Fibroblast of skin of right biceps (primary cell): ENCODE data around the gene THAP10.
A peak's percentile ranks its signal among the peaks of the same experiment; 100 is the strongest.
"Not testable (repeated sequence)": the region's sequence is repeated elsewhere in the genome, so short reads cannot be mapped to it uniquely, and the experiment has no call there.

Experiments used
- DNase-seq: peaks from one replicate; pipeline ENCODE4 v3.0.0-alpha.2; 2013

Gene THAP10

DNA sequence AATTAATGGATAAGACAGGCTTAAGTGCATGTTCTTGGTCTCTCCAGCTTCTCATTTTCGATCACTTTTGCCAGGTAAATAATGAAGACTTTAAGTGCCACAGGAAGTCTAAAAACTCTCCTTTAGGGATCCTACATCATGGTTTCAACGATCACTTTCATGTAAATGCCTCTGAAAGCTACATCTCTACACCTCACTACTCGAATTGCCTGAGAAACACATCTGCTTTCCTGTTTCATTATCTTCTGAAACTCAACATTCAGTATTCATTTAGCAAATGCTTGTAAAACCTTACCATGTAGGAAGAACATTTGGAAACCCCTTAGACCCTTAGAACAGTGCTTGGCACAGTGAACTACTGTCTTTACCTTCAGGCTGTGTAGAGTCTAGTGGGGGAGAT is 16.2 kb downstream of the THAP10 start:
- DNase-seq, result no peak

DNA sequence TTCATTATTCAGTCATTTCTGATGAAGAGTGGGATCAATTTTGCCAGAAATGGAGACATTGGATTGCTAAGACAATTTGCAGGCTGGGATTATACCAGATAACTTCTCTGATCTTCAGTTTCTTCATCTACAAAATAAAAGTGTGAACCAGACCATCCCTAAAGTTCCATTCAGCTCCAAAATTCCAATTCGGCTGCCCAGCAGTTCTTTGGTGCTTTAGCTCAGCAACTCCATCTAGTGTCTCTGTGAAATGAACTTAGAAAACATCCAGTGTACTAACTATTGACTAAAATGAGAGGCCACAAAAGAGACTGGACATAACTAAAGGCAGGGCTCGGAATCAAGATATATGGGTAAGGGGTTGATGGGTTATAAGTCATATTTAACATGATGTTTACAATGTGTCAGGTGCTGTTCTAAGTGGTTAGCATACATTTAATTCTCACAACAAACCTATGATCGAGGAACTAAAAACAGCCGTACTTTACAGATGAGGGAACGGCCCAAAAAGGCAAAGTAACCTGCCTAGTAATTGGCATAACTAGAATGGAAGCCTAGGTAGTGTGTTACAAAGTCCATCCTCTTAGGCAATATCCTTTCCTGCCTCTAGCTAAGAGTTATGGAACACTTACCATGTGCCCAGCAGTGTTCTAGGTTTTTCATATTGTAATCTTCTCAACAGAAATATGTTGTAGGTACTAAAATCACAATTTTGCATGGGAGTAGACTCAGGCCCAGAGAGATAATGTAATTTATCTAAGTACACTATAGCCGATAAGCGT is 17.0 kb downstream of the THAP10 start:
- peak; percentile 51 for DNase-seq

DNA sequence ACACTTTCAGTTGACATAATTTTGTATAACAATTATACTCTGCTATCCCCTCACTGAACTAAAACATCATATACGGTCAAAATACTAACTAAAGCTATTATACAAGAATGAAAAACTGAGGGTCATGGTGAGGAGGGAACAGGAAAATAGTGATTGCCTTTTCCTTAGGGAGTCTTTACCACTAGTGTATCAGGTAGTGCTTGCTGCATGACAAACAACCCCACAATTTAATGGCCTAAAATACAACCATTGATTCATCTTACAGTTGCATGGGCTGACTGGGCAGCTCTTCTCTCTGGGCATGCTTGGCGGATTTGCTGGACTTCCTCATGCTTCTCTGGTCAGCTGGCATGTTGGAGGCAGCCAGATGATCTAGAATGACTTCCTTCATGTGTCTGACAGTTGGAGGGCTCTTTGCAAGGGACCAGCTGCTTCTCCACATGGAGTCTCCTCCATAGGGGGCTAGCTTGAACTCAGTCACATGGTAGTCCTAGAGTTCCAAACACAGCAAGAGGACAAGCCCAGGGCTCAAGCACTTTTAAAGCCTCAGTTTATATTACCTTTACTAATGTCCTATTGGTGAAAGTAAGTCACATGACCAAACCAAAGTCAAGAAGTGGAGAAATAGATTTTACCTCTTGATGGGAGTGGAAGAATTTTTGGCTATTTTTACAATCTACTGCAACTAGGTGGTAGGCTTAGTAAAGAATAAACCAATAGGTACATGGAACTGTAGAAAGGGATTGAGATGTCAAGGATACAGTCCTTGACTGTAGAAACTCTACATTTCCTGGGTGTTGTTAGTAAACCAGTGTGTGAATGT is 18.8 kb downstream of the THAP10 start:
- DNase-seq, result no peak

DNA sequence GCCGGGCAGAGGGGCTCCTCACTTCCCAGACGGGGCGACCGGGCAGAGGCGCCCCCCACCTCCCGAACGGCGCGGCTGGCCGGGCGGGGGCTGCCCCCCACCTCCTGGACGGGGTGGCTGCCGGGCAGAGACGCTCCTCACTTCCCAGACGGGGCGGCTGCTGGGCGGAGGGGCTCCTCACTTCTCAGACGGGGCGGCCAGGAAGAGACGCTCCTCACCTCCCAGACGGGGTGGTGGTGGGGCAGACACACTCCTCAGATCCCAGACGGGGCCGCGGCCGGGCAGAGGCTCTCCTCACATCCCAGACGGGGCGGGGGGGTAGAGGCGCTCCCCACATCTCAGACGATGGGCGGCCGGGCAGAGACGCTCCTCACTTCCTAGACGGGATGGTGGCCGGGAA is 20.7 kb downstream of the THAP10 start:
- DNase-seq, result not testable (repeated sequence)

DNA sequence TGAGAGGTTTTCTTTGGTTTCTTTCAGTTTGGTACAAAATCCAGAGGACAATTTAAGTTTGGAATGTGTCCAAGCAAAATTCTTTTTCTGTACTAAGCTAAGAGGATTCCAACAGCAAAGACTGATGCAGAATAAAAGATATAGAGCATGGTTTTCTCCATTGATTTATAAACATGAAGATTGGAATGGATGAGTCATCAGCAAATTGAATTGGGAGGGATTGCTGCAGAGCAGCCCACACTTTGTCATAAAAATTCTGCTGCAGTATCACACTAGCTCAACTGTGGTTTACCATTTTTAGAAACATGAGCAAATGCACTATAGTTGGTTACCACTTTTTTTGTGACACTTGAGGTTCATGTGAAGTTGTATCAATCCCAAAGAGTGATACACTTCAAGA is 22.2 kb downstream of the THAP10 start:
- DNase-seq, result peak; percentile 91

DNA sequence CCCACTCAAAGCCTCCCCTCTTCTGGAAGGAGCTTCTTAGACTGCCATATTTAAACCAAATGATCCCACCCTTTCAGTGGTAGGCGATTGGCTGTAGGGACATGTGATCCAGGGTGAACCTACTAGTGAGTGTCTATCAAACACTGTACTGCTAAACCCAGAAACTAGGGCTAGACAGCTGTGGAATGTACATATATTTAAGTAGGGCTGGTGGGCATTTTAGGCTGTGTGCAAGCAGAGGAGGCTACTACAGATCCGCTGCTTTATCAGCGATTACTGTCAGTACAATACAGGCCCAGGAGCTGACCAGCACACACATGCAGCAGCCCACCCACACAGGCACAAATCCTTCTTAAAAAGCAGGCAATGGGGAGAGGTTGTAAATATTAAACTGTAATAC is 22.9 kb downstream of the THAP10 start:
- no peak for DNase-seq

DNA sequence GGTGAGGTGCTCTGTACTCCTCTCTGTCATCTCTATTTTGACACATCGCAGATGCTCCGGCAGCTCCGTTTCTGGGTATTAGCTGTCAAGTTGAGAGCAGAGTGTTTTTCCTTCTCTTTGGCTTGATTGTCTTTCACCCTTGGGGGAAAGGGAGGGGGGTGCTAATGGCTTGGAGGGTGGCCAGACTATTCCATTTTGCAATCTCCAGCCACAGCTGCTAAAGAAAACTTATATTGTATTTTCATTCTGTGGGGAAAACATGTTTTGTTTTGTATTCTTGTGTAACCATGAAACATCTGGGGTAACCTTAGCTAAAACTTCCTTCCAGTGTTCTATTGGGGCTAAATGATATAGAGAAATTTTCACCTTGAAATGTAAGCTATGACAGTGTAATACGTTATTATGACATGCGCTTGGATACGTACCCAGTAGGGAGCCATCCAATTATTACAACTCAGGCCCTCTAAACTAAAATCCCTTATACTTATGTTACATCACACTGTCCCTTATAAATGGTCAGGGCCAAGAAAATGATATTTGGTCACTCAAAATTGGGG is 24.2 kb downstream of the THAP10 start:
- peak; percentile 75 for DNase-seq

DNA sequence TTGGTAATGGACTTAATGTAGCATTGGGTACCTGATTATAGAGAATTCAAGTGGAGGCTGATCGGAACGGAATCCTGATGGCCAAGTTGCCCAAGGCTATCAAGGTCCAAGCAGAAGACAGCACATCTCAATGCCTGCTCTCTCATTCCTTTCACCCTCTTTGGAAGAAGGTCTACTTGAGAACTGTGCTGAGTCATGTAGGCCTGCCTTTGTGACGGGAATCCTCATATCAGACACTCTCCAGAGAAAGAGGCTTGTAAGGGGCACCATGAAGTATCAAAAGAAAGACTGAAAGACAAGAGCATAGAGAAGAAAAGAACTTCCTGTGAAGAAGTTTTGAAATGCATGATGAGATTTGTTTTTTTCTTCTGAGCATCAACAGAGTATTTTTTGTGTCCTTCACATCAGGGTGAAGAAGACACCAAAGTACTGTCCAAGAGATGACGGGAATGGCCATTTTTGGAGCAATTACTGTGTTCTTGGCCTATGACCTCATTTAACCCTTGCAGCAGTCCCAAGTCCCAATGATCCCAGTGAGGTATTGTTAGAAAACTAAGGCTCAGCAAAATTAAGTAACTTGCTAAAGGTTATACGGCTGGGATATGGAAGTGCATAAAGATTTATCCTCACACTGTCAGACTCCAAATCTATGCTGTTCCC is 25.1 kb downstream of the THAP10 start:
- peak; percentile 20 for DNase-seq

DNA sequence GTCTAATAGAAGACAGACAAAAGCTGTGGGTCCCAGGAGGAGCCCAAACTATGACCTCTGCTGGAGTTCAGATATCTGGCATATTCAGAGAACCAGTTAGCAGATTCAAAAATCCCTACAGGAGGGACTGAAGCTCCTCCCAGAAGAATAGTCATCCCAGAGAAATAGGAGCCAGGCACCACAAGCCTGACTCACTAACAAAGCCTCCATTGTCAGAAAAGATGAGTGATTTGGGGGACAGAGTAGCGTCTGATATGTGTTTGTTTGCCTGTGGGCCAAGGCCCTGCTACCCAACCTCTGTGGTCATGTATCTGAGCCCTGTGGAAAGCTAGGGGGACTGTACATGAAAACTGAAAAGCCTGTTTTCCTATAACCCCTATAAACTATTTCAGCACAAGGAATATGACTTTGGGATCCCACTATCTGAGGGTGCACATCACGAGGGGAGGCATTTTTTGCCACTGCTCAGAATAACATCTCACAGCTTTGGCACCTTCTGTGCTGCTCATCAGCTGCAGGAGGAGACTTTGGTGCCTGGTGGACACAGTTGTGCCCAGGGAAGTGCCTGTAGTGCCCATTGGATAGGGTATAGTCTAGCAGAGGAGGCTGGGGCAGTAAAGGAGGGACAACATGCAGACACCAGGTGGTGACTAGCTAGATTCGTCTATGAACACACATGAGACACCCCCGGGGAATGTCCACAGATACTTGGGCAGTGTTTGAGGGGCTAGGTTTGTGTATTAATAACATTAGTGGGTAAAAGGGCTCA is 28.6 kb downstream of the THAP10 start:
- peak; percentile 92 for DNase-seq

DNA sequence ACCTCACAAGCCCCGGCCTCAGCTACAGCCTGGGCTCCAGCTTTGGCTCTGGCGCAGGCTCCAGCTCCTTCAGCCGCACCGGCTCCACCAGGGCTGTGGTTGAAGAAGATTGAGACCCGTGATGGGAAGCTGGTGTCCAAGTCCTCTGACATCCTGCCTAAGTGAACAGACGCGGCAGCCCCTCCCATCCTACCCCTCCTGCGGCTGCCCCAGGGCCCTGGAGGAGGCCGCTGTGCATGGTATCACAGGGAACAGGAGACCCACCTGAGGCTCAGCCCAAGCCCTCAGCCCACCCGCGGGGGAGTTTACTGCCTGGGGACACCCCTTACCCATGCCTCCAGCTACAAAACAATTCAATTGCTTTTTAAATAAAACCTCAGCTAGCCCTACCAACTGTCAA is 32.2 kb downstream of the THAP10 start:
- no peak for DNase-seq

DNA sequence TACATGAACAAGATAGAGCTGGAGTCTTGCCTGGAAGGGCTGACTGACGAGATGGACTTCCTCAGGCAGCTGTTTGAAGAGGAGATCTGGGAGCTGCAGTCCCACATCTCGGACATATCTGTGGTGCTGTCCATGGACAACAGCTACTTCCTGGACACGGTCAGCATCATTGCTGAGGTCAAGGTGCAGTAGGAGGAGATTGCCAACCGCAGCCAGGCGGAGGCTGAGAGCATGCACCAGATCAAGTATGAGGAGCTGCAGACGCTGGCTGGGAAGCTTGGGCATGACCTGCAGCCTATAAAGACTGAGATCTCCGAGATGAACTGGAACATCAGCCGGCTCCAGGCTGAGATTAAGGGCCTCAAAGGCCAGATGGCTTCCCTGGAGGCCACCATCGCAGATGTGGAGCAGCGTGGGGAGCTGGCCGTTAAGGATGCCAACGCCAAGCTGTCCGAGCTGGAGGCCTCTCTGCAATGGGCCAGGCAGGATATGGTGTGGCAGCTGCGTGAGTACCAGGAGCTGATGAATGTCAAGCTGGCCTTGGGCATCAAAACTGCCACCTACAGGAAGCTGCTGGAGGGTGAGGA is 32.8 kb downstream of the THAP10 start:
- no peak for DNase-seq

DNA sequence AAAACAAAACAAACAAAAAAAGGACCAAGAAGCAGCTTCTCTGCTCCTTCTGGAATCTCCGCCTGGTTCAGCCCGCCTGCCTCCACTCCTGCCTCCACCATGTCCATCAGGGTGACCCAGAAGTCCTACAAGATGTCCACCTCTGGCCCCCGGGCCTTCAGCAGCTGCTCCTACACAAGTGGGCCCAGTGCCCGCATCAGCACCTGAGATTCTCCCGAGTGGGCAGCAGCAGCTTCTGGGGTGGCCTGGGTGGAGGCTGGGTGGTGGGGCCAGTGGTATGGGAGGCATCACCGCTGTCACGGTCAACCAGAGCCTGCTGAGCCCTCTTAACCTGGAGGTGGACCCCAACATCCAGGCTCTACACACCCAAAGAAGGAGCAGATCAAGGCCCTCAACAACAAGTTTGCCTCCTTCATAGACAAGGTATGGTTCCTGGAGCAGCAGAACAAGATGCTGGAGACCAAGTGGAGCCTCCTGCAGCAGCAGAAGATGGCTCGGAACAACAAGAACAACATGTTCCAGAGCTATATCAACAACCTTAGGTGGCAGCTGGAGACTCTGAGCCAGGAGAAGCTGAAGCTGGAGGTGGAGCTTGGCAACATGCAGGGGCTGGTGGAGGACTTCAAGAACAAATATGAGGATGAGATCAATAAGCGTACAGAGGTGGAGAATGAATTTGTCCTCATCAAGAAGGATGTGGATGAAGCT is 33.5 kb downstream of the THAP10 start:
- DNase-seq, result not testable (repeated sequence)

DNA sequence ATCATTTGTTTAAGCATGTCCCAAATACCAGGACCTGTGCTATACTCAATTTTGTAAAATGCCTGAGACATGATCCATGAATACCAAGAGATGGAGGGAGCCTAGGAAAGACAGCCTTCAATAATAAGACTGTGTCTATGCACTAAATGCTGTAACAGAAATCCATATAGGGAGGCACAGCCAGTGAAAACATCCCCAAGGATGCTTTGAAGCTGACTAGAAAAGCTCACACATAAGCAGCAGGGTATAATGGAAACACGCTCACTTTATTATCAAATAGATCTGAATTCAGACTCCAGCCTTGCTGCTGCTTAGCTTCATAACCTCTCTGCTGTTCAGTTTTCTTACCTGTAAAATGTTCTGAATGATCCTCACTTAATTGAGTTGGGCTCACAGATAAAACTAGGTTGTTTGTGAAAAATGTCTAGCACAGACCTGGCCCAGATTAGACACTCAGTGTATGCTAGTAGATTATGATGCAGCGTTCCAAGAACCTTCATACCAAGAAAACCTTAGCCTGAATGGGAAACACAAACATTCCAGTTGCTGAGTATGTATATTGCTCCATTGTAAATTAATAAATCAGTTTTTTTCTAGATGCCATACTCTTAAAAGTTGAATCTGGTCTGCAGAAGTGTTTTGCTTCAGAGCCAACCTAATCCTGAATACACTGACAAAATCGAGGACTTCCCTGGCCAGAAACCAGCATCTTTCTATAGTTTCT is 34.5 kb downstream of the THAP10 start:
- peak; percentile 70 for DNase-seq

DNA sequence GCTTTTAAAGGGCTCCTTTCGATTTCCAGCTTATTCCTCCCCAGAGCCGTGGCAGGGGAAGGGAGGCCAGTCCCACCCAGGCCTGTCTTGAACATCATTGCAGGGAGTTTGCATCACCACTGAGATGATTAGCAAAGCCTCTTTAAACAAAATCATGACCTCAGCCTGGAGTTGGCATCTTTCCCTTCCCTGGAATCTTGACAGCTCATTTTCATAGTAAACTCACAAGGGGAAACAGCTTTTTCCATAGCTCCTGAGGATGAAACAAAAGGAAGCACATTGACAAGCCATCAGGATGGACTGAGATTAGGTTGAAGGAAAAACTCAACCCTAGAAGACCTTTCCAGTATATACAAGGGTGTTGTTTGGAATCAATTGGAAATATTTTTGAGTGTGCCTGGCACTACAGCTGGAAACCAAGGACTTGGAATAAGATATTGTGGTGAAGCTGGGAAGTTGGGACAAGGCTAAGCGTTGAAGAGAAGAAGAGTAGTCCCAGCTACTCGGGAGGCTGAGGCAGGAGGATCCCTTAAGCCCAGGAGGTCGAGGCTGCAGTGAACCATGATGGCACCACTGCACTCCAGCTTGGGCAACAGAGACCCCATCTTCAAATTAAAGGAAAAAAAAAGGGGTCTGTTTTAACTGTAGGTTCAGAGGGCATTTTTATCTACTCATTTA is 35.2 kb downstream of the THAP10 start:
- DNase-seq, result peak; percentile 99

DNA sequence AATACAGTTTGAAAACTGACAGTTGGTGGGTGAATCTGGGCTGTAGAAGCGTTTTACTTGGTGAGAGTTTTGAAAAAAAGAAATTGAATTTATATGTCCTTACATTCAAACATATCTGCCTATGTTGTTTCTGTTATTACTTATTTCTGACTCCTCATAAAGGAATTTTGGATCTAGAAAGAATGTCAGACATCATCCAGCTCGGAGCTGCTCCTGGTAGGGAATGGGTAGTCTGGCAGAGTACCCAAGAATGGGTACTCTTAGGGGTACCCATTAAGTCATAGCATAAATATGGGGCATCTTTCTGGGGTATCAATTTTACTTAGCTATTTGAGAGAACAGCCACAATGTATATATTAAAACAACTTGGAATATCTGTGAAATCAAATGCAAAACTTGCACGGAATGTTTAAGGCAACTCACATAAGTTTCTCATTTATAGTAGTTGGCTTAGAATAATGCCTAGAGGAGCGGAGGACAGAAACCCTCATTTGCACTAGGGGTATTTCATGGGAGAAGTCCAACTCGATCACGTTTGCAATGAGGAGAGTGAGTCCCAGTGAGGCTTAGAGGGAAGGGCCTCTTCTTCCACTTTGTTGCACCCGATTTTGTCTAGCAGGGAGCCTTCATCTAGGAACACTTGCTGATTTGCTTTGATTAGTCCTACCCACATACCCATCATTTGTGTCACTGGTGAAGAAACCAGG is 35.9 kb downstream of the THAP10 start:
- peak; percentile 82 for DNase-seq

DNA sequence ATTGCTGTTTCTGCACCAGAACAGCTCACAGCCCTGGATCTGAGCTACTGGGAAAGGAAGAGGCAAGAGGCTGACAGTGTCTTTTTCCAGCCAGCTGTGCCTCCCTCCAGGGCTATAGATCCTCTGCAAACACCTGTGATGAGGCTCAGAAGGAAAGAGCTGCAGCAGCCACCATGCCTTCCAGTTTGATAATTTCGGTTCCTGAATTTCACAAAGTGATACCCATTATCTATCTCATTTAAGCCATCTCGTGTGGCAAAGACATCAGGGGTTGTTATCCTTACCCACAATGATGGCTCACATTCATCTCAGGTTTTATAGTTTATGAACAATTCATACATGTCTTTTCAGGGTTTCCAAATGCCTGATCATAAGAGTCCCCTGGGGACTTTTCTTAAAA is 36.5 kb downstream of the THAP10 start:
- DNase-seq, result no peak

DNA sequence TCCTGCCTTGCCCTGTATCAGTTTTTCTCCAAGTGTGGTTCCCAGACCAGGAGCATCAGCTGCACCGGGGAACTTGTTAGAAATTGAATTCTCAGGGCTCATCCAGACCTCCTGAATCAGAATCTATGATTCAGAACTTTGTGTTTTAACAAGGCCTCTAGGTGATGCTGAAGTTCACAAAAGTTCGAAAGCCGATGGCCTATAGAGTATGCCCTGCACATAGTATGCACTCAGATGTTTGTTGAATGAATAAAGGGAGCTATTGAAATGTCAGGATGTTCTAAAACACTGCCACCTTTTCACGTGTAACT is 37.6 kb downstream of the THAP10 start:
- DNase-seq, result peak; percentile 74

DNA sequence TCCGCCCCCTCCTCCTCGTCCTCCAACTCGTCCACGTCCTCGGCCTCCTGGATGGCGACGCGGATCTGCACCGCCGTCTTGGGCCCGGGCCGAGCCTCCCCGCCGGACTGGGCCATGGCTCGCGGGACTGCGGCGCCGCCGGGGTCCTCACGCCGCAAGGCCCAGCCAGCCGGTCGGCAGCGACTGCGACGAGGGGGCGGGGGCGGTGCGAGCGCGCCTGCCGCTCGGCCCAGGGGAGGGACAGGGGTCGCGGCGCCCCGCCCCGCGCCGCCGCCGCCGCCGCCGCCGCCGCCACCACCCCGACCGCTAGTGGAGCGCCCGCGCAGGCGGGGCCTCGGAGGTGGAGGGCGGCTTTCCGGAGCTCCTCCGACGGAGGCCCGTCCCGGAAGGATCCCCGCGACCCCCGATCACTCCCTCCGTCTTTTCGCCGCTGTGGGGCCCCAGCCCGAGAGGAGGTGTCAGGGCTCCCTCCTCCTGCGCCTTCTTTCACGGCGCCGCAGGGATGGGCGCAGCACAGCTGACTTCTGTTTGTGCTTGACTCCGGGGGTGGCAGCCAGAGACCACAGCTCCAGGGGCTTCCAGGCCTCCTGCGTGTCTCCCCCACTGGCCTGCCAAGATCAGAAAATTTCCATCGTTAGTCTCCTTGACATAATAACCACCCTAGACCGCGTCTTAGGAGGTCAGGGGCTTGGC is 38.1 kb downstream of the THAP10 start, which contains the start of gene LARP6:
TSS of gene LARP6 (minus strand) at position 185 of the 693 bp plus-strand sequence. CDS start at position 116, 69 bp downstream.
- DNase-seq, result peak; percentile 72
